ENCODE measurements around the gene ZNF232.

DNA sequence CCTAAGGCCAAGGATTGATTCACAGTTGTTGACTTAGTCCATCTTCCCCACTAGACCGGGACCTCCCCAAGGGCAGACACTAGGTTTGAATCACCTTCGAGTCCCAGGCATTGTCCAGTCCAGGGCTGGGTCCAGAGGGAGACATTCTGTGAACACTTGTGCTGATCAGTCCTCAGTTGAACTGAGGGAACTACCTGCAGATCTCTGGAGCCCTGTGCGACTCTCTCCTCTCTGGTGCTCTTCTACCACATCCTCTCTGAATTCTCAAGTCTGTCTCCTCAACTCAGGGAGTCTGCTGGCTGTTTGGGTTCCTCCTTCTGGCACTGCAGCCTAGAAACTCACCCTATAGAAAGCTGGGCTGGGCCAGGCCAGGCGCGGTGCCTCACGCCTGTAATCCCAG, 10.8 kb downstream of the ZNF232 start:
- TF ChIP-seq EZH2 (IDR thresholded peaks at IDR 0.05; ENCODE audit: insufficient read depth, poor library complexity, severe bottlenecking) = no peak
- TF ChIP-seq EZH2phosphoT487 (IDR thresholded peaks at IDR 0.05; ENCODE audit: insufficient read depth, low read depth) = no peak

Measured in GM23248 (cell line).